Progenitor cell of endocrine pancreas (in vitro differentiated cells): ENCODE measurements around the gene UGT1A5. TPM values are rescaled to one million over a fixed set of nuclear protein-coding genes. Genes with fewer than 3 reads are reported as not detected.

ENCODE experiments used
- DNase-seq: peaks from one replicate; pipeline ENCODE4 v3.0.0; 2021; ENCODE audit warnings: low spot score; ENCODE audit not compliant: unreplicated experiment
- H3K27ac Mint-ChIP-seq: 2 replicates; pipeline ENCODE4 v1.8.0; 2021; ENCODE audit warnings: mild to moderate bottlenecking, moderate library complexity, mixed read lengths
- H3K27me3 Mint-ChIP-seq: 2 replicates; pipeline ENCODE4 v1.8.0; 2021; ENCODE audit warnings: mixed read lengths
- H3K36me3 Mint-ChIP-seq: 2 replicates; pipeline ENCODE4 v1.8.0; 2022; ENCODE audit warnings: mixed read lengths; ENCODE audit not compliant: insufficient read depth
- H3K4me1 Mint-ChIP-seq: 2 replicates; pipeline ENCODE4 v1.8.0; 2021; ENCODE audit warnings: low read depth, mixed read lengths
- H3K4me3 Mint-ChIP-seq: 2 replicates; pipeline ENCODE4 v1.8.0; 2021; ENCODE audit warnings: low read depth, mild to moderate bottlenecking, moderate library complexity, mixed read lengths
- H3K9me3 Mint-ChIP-seq: 2 replicates; pipeline ENCODE4 v1.8.0; 2021; ENCODE audit warnings: low read depth, mixed read lengths
- CTCF ChIP-seq: fragments of 200-600 bp; sonication (generic); IDR thresholded peaks from one replicate; pipeline ENCODE4 v1.5.0; 2021; ENCODE audit warnings: antibody characterized with exemption, mild to moderate bottlenecking; ENCODE audit not compliant: unreplicated experiment
- total RNA-seq: library from RNA; stranded (reverse); gene quantifications from 2 replicates; pipeline ENCODE4 v1.2.1, GENCODE V29; 2021

UGT1A5 gene
- total RNA-seq, 1 donor from 2014 or later: not detected

GRCh38 chr2:233803994-233804393 lies 91.3 kb downstream of the UGT1A5 start:
- H3K36me3 Mint-ChIP-seq: no peaks in the 10 kb centered on the region
- H3K9me3 Mint-ChIP-seq: peaks cover 5% of the 10 kb centered on the region
- H3K27ac Mint-ChIP-seq: no peak overlapping the region
- no peak for TF ChIP-seq CTCF
- H3K27me3 Mint-ChIP-seq: peaks cover 25% of the 10 kb centered on the region
- no peak for DNase-seq
- no peak overlapping the region for H3K4me3 Mint-ChIP-seq
- no peaks in the 10 kb centered on the region for H3K4me1 Mint-ChIP-seq

DNA sequence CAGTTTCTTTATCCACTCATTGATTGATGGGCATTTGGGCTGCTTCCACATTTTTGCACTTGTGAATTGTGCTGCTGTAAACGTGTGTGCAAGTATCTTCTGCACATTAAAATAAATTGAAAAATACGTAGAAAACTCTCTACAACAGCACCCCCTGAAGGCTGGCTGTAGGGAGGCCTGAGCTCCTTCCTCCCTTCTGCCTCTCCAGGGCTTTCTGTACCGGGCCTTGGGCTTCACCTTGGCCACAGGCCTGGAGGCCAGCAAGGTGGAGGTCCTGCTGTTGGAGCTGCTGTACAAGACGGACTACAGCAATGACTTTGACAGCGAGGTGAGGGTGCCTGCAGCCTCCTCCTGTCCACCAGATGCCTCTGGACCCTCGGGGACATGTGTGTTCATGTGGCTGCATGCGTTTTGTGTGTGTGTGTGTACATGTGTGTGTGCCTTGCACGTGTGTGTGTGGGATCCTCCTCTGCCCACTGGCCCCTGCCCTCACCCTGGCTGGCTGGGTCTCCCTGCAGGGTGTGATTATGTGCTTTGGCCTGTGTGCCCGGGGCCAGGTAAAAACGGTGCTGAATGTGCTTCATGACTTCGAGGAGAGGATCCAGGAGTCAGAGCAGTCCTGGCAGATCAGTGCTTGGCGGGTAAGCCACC lies 94.6 kb downstream of the UGT1A5 start:
- H3K4me3 Mint-ChIP-seq: no peak overlapping the region
- DNase-seq: peak; percentile 4
- H3K4me1 Mint-ChIP-seq: no peaks in the 10 kb centered on the region
- H3K27ac Mint-ChIP-seq: no peak overlapping the region
- TF ChIP-seq CTCF: no peak
- peaks cover 23% of the 10 kb centered on the region for H3K27me3 Mint-ChIP-seq
- H3K9me3 Mint-ChIP-seq: no peaks in the 10 kb centered on the region
- no peaks in the 10 kb centered on the region for H3K36me3 Mint-ChIP-seq

GRCh38 chr2:233807966-233808935 lies 95.5 kb downstream of the UGT1A5 start:
- no peaks in the 10 kb centered on the region for H3K36me3 Mint-ChIP-seq
- peak; percentile 3 for DNase-seq
- H3K27me3 Mint-ChIP-seq: peaks cover 20% of the 10 kb centered on the region
- TF ChIP-seq CTCF: no peak
- no peaks in the 10 kb centered on the region for H3K9me3 Mint-ChIP-seq
- H3K4me3 Mint-ChIP-seq: no peak overlapping the region
- no peak overlapping the region for H3K27ac Mint-ChIP-seq
- H3K4me1 Mint-ChIP-seq: no peaks in the 10 kb centered on the region

- H3K27me3 Mint-ChIP-seq: peaks cover 6% of the 10 kb centered on the region
- H3K9me3 Mint-ChIP-seq: no peaks in the 10 kb centered on the region
- no peak for TF ChIP-seq CTCF
- no peak overlapping the region for H3K4me3 Mint-ChIP-seq
- no peaks in the 10 kb centered on the region for H3K4me1 Mint-ChIP-seq
- H3K36me3 Mint-ChIP-seq: no peaks in the 10 kb centered on the region
- no peak overlapping the region for H3K27ac Mint-ChIP-seq
- DNase-seq: no peak
Measured at GRCh38 chr2:233810385-233810784, 97.7 kb downstream of the UGT1A5 start.

GRCh38 chr2:233811087-233811486 lies 98.4 kb downstream of the UGT1A5 start:
- DNase-seq: no peak
- Mint-ChIP-seq H3K27me3 (peaks cover 4% of the 10 kb centered on the region), H3K9me3 (no peaks in the 10 kb centered on the region), H3K4me3 (no peak overlapping the region), H3K4me1 (no peaks in the 10 kb centered on the region), H3K36me3 (no peaks in the 10 kb centered on the region), H3K27ac (no peak overlapping the region)
- TF ChIP-seq CTCF: no peak
